Measurements from ENCODE around the gene ZNF571. TPM values are rescaled to one million over a fixed set of nuclear protein-coding genes. Genes with fewer than 3 reads are reported as not detected.

Gene ZNF571
- 0.64 and 1.4 TPM in 2 replicates for total RNA-seq

DNA sequence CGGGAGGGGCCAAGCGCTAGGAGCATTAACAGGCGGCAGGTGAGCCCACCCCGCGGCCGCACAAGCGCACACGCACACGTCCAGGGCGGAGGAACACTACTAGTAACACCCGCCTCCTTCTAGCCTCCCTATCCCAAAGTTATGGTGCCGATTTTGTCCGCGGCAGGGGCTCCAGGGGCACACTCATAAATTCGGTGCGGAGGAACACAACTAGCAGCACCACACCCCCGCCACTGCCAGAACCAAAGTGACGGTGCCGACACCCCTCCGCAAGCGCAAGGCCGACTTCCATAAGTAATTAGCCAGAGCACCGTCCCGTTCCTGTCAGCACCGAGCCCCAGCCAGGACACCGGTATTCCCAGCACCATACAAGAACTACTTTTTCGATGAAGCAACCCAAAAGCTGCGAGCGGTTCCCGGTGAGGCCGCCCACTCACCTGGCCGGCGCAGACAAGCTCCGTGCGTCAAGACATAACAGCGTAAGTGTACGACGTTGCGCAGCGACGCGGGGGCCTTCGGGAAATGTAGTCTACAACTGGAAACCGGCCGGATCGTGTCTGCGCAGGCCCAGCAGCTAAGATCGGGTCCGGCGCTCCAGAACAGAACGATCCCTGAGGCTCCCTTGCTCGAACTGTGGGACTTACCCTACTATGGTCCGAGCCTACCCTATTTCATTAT is at the start of gene ZNF571, which contains the start of gene ZNF540:
Gene ZNF571, minus strand, starts transcription at position 489 of the 678 bp plus-strand sequence. CDS start 8,116 bp downstream, outside the sequence.
Gene ZNF540, plus strand, starts transcription at position 573 of the 678 bp plus-strand sequence. CDS start 3,572 bp downstream, outside the sequence.
- Mint-ChIP-seq H3K27ac (peak within 1 kb of the TSS; percentile 91), H3K36me3 (ENCODE audit: low read depth) (no peaks in the 10 kb centered on the region), H3K27me3 (ENCODE audit: insufficient read depth) (no peaks in the 10 kb centered on the region), H3K4me1 (ENCODE audit: low read depth) (peaks cover 24% of the 10 kb centered on the region), H3K4me3 (peak within 1 kb of the TSS; percentile 88), H3K9me3 (peaks cover 48% of the 10 kb centered on the region)
- peak; percentile 81 for DNase-seq (ENCODE audit: low spot score)
- intact Hi-C loops (cut with micrococcal nuclease): loop anchor here (1.0 to 5.0 kb wide), 11 partner anchors 61 to 742 kb away; partner anchors contain the start of genes SIPA1L3, WDR87, ZFP30 and ZNF345

DNA sequence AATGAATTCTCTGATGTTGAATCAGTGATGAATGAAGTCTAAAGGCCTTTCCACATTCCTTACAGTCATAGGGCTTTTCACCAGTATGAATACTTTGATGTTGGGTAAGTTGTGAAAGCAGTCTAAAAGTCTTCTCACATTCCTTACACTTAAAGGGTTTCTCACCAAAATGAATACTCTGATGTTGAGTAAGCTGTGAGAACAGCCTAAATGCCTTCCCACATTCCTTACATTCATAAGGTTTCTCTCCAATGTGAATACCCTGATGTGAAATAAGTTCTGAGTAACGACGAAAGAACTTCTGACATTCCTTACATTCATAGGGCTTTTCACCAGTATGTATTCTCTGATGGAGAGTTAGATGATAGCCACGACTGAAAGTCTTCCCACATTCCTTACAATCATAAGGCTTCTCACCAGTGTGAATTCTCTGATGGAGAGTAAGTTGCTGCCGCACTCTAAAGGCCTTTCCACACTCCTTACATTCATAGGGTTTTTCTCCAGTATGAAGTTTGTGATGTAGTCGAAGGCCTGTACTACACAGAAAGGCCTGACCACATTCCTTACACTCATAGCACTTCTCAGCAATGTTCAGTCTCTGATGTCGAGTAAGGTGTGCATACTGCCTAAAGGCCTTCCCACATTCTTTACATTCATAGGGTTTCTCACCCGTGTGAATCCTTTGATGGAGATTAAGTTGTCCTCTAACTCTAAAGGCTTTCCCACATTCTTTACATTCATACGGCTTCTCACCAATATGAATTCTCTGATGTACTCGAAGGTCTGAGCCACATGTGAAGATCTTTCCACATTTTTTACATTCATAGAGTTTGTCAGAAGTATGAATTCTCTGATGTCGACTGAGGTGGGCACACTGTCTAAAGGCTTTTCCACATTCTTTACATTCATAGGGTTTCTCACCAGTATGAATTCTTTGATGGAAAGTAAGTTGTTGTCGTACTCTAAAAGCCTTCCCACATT is 40.8 kb upstream of the ZNF571 start:
- H3K4me3 Mint-ChIP-seq: no peak overlapping the region
- no peak for DNase-seq (ENCODE audit: low spot score)
- peaks cover 42% of the 10 kb centered on the region for H3K36me3 Mint-ChIP-seq (ENCODE audit: low read depth)
- intact Hi-C loops (cut with micrococcal nuclease): no loop called here
- H3K4me1 Mint-ChIP-seq (ENCODE audit: low read depth): no peaks in the 10 kb centered on the region
- H3K27ac Mint-ChIP-seq: no peak overlapping the region
- H3K9me3 Mint-ChIP-seq: peaks cover 67% of the 10 kb centered on the region
- H3K27me3 Mint-ChIP-seq (ENCODE audit: insufficient read depth): no peaks in the 10 kb centered on the region

DNA sequence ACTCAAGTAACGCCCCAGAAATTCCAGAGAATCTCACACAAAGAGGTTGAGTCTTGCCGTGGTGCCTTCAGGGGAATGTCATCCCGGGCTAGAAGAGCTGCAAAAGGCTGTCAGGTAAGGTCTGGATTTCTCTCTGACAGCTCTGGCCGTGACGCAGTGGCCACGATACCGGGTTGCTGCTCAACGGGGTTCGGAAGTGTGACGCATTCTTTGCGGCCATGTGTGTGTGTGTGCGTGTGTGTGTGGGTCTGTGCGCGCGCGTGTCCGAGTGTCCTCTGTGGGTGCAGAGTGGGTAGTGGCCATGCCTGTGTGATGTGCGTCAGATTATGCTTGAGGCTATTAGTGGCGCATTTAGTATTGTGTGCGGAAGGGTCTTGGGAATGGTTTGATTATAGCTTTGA is 390 bp upstream of the ZNF571 start:
- H3K9me3 Mint-ChIP-seq: peaks cover 52% of the 10 kb centered on the region
- peak overlapping the region; percentile 91 for H3K27ac Mint-ChIP-seq
- intact Hi-C loops (cut with micrococcal nuclease): loop anchor here (1.0 to 5.0 kb wide), 11 partner anchors 60 to 743 kb away; partner anchors contain the start of genes SIPA1L3, WDR87, ZFP30 and ZNF345
- H3K27me3 Mint-ChIP-seq (ENCODE audit: insufficient read depth): no peaks in the 10 kb centered on the region
- no peaks in the 10 kb centered on the region for H3K36me3 Mint-ChIP-seq (ENCODE audit: low read depth)
- H3K4me3 Mint-ChIP-seq: peak overlapping the region; percentile 88
- peak; percentile 35 for DNase-seq (ENCODE audit: low spot score)
- H3K4me1 Mint-ChIP-seq (ENCODE audit: low read depth): peaks cover 24% of the 10 kb centered on the region

DNA sequence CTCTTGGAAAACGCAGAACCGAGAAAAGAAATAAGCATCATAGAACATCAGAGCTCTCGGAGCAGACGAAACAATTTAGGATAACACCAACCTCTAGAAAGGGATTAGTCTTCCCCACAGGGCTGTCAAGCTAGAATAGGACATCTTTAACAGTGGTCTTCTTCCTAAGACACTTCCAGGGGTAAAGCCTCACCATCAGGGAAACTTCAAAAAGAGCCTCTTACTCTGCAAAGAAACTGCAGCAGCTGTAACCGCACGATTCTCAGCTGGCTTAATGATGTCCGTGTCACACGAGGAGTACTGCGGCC is 642 bp downstream of the ZNF571 start:
- no peaks in the 10 kb centered on the region for H3K36me3 Mint-ChIP-seq (ENCODE audit: low read depth)
- no peak for DNase-seq (ENCODE audit: low spot score)
- intact Hi-C loops (cut with micrococcal nuclease): loop anchor here (1.0 to 5.0 kb wide), 11 partner anchors 61 to 742 kb away; partner anchors contain the start of genes SIPA1L3, WDR87, ZFP30 and ZNF345
- peaks cover 24% of the 10 kb centered on the region for H3K4me1 Mint-ChIP-seq (ENCODE audit: low read depth)
- H3K9me3 Mint-ChIP-seq: peaks cover 51% of the 10 kb centered on the region
- no peaks in the 10 kb centered on the region for H3K27me3 Mint-ChIP-seq (ENCODE audit: insufficient read depth)
- H3K4me3 Mint-ChIP-seq: peak overlapping the region; percentile 88
- H3K27ac Mint-ChIP-seq: peak overlapping the region; percentile 91

DNA sequence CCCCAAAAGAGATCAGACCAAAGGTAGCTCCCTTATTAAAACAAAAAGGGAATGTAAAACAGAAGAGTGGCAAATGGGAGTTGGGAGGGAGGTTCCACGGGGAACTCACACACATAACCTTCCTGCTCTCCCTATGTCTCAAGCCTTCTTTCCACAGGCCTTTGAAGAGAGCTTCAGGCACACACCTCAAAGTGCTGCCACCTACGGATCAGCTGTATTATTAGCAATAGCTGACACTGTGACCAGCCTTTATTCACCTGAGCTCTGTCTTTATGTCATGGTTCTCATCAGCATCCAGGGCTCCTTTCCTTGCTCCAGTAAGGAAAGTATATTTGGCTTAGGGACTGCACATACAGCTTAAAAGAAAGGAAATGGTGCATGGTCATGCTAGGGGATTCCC is 11.3 kb downstream of the ZNF571 start:
- no peaks in the 10 kb centered on the region for H3K4me1 Mint-ChIP-seq (ENCODE audit: low read depth)
- DNase-seq (ENCODE audit: low spot score): no peak
- no peaks in the 10 kb centered on the region for H3K27me3 Mint-ChIP-seq (ENCODE audit: insufficient read depth)
- H3K36me3 Mint-ChIP-seq (ENCODE audit: low read depth): peaks cover 12% of the 10 kb centered on the region
- peaks cover 57% of the 10 kb centered on the region for H3K9me3 Mint-ChIP-seq
- no peak overlapping the region for H3K4me3 Mint-ChIP-seq
- H3K27ac Mint-ChIP-seq: no peak overlapping the region
- intact Hi-C loops (cut with micrococcal nuclease): no loop called here

DNA sequence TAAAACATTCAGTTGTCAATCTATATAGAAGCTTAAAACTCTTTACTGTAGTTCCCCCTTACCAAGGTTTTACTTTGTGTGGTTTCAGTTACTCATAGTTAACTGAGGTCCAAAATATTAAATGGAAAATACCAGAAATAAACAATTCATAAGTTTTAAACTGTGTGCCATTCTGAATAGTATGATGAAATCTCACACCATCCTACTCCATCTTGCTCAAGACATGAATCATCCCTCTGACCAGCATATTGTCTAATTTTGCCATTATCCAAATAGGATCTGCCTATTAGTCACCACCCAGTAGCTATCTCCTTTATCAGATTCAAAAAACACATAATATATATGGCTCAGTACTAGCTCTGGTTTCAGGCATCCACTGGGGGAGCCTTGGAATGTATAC is 22.4 kb downstream of the ZNF571 start:
- Mint-ChIP-seq H3K36me3 (ENCODE audit: low read depth) (peaks cover 2% of the 10 kb centered on the region), H3K9me3 (peaks cover 65% of the 10 kb centered on the region)
- no peak for DNase-seq (ENCODE audit: low spot score)

GRCh38 chr19:37565370-37565669 is 29.3 kb downstream of the ZNF571 start:
- intact Hi-C loops (cut with micrococcal nuclease): no loop called here
- H3K36me3 Mint-ChIP-seq (ENCODE audit: low read depth): peaks cover 2% of the 10 kb centered on the region
- H3K27ac Mint-ChIP-seq: no peak overlapping the region
- H3K4me1 Mint-ChIP-seq (ENCODE audit: low read depth): no peaks in the 10 kb centered on the region
- peaks cover 81% of the 10 kb centered on the region for H3K9me3 Mint-ChIP-seq
- no peaks in the 10 kb centered on the region for H3K27me3 Mint-ChIP-seq (ENCODE audit: insufficient read depth)
- no peak for DNase-seq (ENCODE audit: low spot score)
- no peak overlapping the region for H3K4me3 Mint-ChIP-seq

More for the DNA sequence above, 22.4 kb downstream of the ZNF571 start:
- Mint-ChIP-seq H3K27ac (no peak overlapping the region), H3K4me3 (no peak overlapping the region), H3K4me1 (ENCODE audit: low read depth) (no peaks in the 10 kb centered on the region), H3K27me3 (ENCODE audit: insufficient read depth) (no peaks in the 10 kb centered on the region)
- intact Hi-C loops (cut with micrococcal nuclease): no loop called here

GRCh38 chr19:37564624-37565369 is 29.8 kb downstream of the ZNF571 start:
- Mint-ChIP-seq H3K27ac (no peak overlapping the region), H3K9me3 (peaks cover 76% of the 10 kb centered on the region), H3K4me1 (ENCODE audit: low read depth) (no peaks in the 10 kb centered on the region), H3K36me3 (ENCODE audit: low read depth) (no peaks in the 10 kb centered on the region), H3K4me3 (no peak overlapping the region), H3K27me3 (ENCODE audit: insufficient read depth) (no peaks in the 10 kb centered on the region)
- DNase-seq (ENCODE audit: low spot score): no peak
- intact Hi-C loops (cut with micrococcal nuclease): no loop called here

- Mint-ChIP-seq H3K36me3 (ENCODE audit: low read depth) (no peaks in the 10 kb centered on the region), H3K4me3 (no peak overlapping the region), H3K4me1 (ENCODE audit: low read depth) (no peaks in the 10 kb centered on the region), H3K27me3 (ENCODE audit: insufficient read depth) (no peaks in the 10 kb centered on the region), H3K27ac (no peak overlapping the region), H3K9me3 (peaks cover 76% of the 10 kb centered on the region)
- intact Hi-C loops (cut with micrococcal nuclease): no loop called here
- no peak for DNase-seq (ENCODE audit: low spot score)
Observed at GRCh38 chr19:37563518-37563917, 31.1 kb downstream of the ZNF571 start.

DNA sequence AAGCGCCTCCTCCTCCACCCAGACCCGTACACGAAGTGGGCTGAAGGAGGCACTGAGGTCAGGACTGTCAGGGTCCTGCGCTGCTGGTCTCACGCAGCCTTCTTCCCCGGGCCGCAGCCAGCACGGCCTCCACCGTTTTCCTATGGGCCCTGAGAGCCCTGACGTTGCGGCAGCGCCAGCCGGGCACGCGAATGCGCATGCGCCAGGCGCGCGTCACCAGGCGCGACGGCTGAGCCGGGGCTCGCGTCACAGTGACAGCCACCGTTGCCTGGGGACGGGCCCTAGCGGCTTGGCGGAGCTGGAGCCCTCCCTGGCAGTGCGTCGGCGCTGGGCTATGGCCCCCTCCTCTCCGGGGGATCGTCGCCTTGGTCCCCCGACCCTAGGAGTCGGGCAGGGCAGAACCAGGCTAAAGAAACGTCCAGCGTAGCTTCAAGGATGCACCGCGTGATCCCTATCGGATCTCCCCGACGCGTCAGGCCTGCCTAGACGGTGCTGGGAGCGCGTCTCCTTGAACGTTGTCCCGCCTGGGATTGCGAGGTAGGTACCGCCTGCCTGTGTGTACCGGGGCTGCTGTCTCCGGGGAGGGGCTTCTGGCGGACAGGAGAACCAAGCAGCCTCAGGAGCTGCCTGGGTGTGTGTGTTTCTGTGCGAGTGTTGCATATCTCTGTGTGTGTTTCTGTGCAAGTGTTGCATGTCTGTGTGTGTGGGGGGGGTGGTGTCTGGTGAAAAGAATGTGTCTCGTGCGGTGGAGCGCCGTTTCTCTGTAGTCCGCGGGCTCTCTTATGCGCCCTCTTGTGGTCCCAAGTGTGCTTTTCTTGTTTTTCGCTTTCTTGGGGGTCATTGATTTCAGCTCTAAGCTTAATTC is 43.2 kb downstream of the ZNF571 start:
- intact Hi-C loops (cut with micrococcal nuclease): no loop called here
- Mint-ChIP-seq H3K4me3 (peak overlapping the region; percentile 90), H3K27ac (peak overlapping the region; percentile 87), H3K36me3 (ENCODE audit: low read depth) (peaks cover 2% of the 10 kb centered on the region), H3K9me3 (peaks cover 63% of the 10 kb centered on the region), H3K27me3 (ENCODE audit: insufficient read depth) (no peaks in the 10 kb centered on the region), H3K4me1 (ENCODE audit: low read depth) (no peaks in the 10 kb centered on the region)
- peak; percentile 30 for DNase-seq (ENCODE audit: low spot score)

- Mint-ChIP-seq H3K27me3 (ENCODE audit: insufficient read depth) (no peaks in the 10 kb centered on the region), H3K4me1 (ENCODE audit: low read depth) (no peaks in the 10 kb centered on the region), H3K27ac (no peak overlapping the region), H3K9me3 (peaks cover 63% of the 10 kb centered on the region), H3K4me3 (no peak overlapping the region), H3K36me3 (ENCODE audit: low read depth) (peaks cover 1% of the 10 kb centered on the region)
- no peak for DNase-seq (ENCODE audit: low spot score)
- intact Hi-C loops (cut with micrococcal nuclease): no loop called here
Observed at GRCh38 chr19:37537391-37537947, 57.1 kb downstream of the ZNF571 start.
